ENCODE measurements around the gene POLA2.
"Not testable (repeated sequence)": the region's sequence is repeated elsewhere in the genome, so short reads cannot be mapped to it uniquely, and the experiment has no call there.

- TF ChIP-seq, protein P1, sequence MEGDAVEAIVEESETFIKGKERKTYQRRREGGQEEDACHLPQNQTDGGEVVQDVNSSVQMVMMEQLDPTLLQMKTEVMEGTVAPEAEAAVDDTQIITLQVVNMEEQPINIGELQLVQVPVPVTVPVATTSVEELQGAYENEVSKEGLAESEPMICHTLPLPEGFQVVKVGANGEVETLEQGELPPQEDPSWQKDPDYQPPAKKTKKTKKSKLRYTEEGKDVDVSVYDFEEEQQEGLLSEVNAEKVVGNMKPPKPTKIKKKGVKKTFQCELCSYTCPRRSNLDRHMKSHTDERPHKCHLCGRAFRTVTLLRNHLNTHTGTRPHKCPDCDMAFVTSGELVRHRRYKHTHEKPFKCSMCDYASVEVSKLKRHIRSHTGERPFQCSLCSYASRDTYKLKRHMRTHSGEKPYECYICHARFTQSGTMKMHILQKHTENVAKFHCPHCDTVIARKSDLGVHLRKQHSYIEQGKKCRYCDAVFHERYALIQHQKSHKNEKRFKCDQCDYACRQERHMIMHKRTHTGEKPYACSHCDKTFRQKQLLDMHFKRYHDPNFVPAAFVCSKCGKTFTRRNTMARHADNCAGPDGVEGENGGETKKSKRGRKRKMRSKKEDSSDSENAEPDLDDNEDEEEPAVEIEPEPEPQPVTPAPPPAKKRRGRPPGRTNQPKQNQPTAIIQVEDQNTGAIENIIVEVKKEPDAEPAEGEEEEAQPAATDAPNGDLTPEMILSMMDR (IDR thresholded peaks at IDR 0.05; ENCODE audit: low read depth, low read length), result not testable (repeated sequence)
- not testable (repeated sequence) for TF ChIP-seq MAX, MYC (IDR thresholded peaks at IDR 0.05; ENCODE audit: low read depth, low read length)
These were observed 13.5 kb upstream of the POLA2 start for GRCh38 chr11:65248184-65248710.
